ENCODE measurements around the gene GALNT12. TPM values are rescaled to one million over a fixed set of nuclear protein-coding genes. Genes with fewer than 3 reads are reported as not detected.

Gene GALNT12
- total RNA-seq, 2 donors from 2014 or later, result 69.6 to 145 TPM

GRCh38 chr9:98894171-98894570 lies 86.7 kb downstream of the GALNT12 start:
- no peaks in the 10 kb centered on the region for H3K4me1 ChIP-seq
- no peak overlapping the region for H3K4me3 ChIP-seq
- H3K27ac ChIP-seq, result no peak overlapping the region
- no peaks in the 10 kb centered on the region for H3K27me3 ChIP-seq
- no peak for TF ChIP-seq CTCF (IDR thresholded peaks at IDR 0.05)
- H3K9ac ChIP-seq (ENCODE audit: low read depth in 2 of 2, low read length in 2 of 2), result no peak overlapping the region
- H3K36me3 ChIP-seq, result no peaks in the 10 kb centered on the region
- no peak for DNase-seq
- no peaks in the 10 kb centered on the region for H3K9me3 ChIP-seq
- intact Hi-C loops (cut with DNase I), result no loop called here

GRCh38 chr9:98894761-98895160 lies 87.3 kb downstream of the GALNT12 start:
- intact Hi-C loops (cut with DNase I), result no loop called here
- DNase-seq, result no peak
- H3K27me3 ChIP-seq, result no peaks in the 10 kb centered on the region
- H3K4me1 ChIP-seq, result no peaks in the 10 kb centered on the region
- TF ChIP-seq CTCF (IDR thresholded peaks at IDR 0.05), result no peak
- no peak overlapping the region for H3K27ac ChIP-seq
- H3K36me3 ChIP-seq, result no peaks in the 10 kb centered on the region
- H3K4me3 ChIP-seq, result no peak overlapping the region
- no peaks in the 10 kb centered on the region for H3K9me3 ChIP-seq
- H3K9ac ChIP-seq (ENCODE audit: low read depth in 2 of 2, low read length in 2 of 2), result no peak overlapping the region

- Histone ChIP-seq H3K36me3 (no peaks in the 10 kb centered on the region), H3K4me1 (no peaks in the 10 kb centered on the region), H3K27me3 (no peaks in the 10 kb centered on the region), H3K4me3 (no peak overlapping the region), H3K27ac (no peak overlapping the region), H3K9me3 (no peaks in the 10 kb centered on the region), H3K9ac (ENCODE audit: low read depth in 2 of 2, low read length in 2 of 2) (no peak overlapping the region)
- TF ChIP-seq CTCF (IDR thresholded peaks at IDR 0.05), result no peak
- intact Hi-C loops (cut with DNase I), result no loop called here
- DNase-seq, result no peak
Measured at GRCh38 chr9:98896632-98897031, 89.2 kb downstream of the GALNT12 start.

GRCh38 chr9:98897745-98898144 lies 90.3 kb downstream of the GALNT12 start:
- Histone ChIP-seq H3K4me3 (no peak overlapping the region), H3K36me3 (no peaks in the 10 kb centered on the region), H3K9ac (ENCODE audit: low read depth in 2 of 2, low read length in 2 of 2) (no peak overlapping the region), H3K9me3 (no peaks in the 10 kb centered on the region), H3K27me3 (no peaks in the 10 kb centered on the region), H3K27ac (no peak overlapping the region), H3K4me1 (no peaks in the 10 kb centered on the region)
- DNase-seq, result no peak
- no peak for TF ChIP-seq CTCF (IDR thresholded peaks at IDR 0.05)
- intact Hi-C loops (cut with DNase I), result no loop called here

- intact Hi-C loops (cut with DNase I), result no loop called here
- H3K27ac ChIP-seq, result no peak overlapping the region
- H3K4me3 ChIP-seq, result no peak overlapping the region
- no peak for TF ChIP-seq CTCF (IDR thresholded peaks at IDR 0.05)
- no peak overlapping the region for H3K9ac ChIP-seq (ENCODE audit: low read depth in 2 of 2, low read length in 2 of 2)
- no peaks in the 10 kb centered on the region for H3K4me1 ChIP-seq
- no peaks in the 10 kb centered on the region for H3K27me3 ChIP-seq
- no peaks in the 10 kb centered on the region for H3K9me3 ChIP-seq
- H3K36me3 ChIP-seq, result no peaks in the 10 kb centered on the region
- no peak for DNase-seq
Measured at GRCh38 chr9:98899408-98900056, 92.1 kb downstream of the GALNT12 start.

Other genes starting within 250 kb of the GALNT12 start
- under 1 TPM in 1 of 2 donors, not detected in 1; 0.05 TPM for gene GABBR2, start 98.7 kb upstream of the GALNT12 start, total RNA-seq
- 10 to 100 TPM; 19.5 to 22.0 TPM for gene ANKS6, start 11.1 kb upstream of the GALNT12 start, total RNA-seq
- 10 to 100 TPM in 1 of 2 donors, 1 to 10 TPM in 1; 6.0 to 16.0 TPM for gene COL15A1, start 136.2 kb downstream of the GALNT12 start, total RNA-seq

Measured in colonic mucosa (tissue), 4 donors.